ENCODE measurements around the gene PYGB.

- TF ChIP-seq CTCF (conservative IDR thresholded peaks at IDR 0.05; ENCODE audit: low read depth, low read length): peak; percentile 82
- no peak for TF ChIP-seq EZH2phosphoT487 (IDR thresholded peaks at IDR 0.05; ENCODE audit: borderline replicate concordance, low read length)
These were observed 62.5 kb downstream of the PYGB start for GRCh38 chr20:25310268-25310920.

Data from PC-3 (cell line).